Kidney epithelial cell (primary cell): ENCODE measurements around the gene GTSE1. TPM values are rescaled to one million over a fixed set of nuclear protein-coding genes. Genes with fewer than 3 reads are reported as not detected.
"Not testable (repeated sequence)": the region's sequence is repeated elsewhere in the genome, so short reads cannot be mapped to it uniquely, and the experiment has no call there.

Source experiments
- DNase-seq: peaks from one replicate; pipeline ENCODE4 v3.0.0-alpha.2; 2010; ENCODE audit warnings: low read depth
- H3K27me3 ChIP-seq: 2 replicates; pipeline ENCODE4 v1.6.0; 2011; ENCODE audit warnings: low read length; ENCODE audit not compliant: control insufficient read depth, insufficient read depth
- H3K36me3 ChIP-seq: 2 replicates; pipeline ENCODE4 v1.5.1; 2011; ENCODE audit warnings: low read length; ENCODE audit not compliant: control insufficient read depth, insufficient read depth
- H3K4me3 ChIP-seq: 2 replicates; pipeline ENCODE4 v1.5.1; 2011; ENCODE audit warnings: low read depth, mild to moderate bottlenecking, control low read depth, low read length
- CTCF ChIP-seq: IDR thresholded peaks from 2 replicates; pipeline ENCODE4 v1.5.1; 2011; ENCODE audit warnings: mild to moderate bottlenecking, moderate library complexity, low read length, control low read depth, inconsistent platforms; ENCODE audit not compliant: insufficient read depth, poor library complexity, severe bottlenecking
- total RNA-seq: library from RNA; depleted of rRNA; stranded (reverse); fragments of >200 nt; gene quantifications from 2 replicates; pipeline ENCODE4 v1.2.3, GENCODE V29; 2015

GTSE1 gene
- total RNA-seq, 1 donor from 2014 or later = 3.8 TPM

DNA sequence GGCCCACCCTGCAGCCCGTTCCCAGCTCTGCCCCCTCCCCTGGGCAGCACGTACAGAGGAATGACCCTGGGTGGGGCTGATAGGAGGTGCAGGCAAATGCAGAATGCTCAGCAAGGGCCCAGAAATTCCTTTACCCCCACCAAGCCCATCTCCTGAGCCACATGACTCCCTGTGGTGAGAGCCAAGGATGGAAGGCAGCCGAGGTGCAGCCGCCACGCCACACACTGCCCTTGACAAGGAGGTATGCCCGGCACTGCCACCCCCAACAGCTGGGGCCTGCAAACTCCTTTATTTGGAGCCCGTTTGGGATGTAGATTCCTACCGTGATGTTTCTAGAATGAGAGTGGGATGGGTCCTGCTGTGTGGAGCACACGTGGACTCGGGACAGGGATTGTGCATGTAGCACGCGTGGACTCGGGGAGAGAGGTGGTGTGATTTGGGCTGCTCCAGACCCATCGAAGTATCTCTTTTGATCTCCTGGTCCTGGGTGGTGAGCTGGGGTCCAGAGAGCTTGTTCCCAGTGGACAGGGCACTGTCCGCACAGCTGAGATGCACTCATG is 12.9 kb downstream of the GTSE1 start:
- DNase-seq = no peak
- no peaks in the 10 kb centered on the region for H3K36me3 ChIP-seq
- no peak for TF ChIP-seq CTCF
- no peak overlapping the region for H3K4me3 ChIP-seq
- H3K27me3 ChIP-seq = no peaks in the 10 kb centered on the region

- no peak overlapping the region for H3K4me3 ChIP-seq
- no peaks in the 10 kb centered on the region for H3K36me3 ChIP-seq
- no peak for TF ChIP-seq CTCF
- H3K27me3 ChIP-seq = no peaks in the 10 kb centered on the region
- no peak for DNase-seq
Measured at GRCh38 chr22:46312056-46312455, 15.4 kb downstream of the GTSE1 start.

- not testable (repeated sequence) for H3K36me3 ChIP-seq, H3K27me3 ChIP-seq
Measured at GRCh38 chr22:46312848-46313247, 16.2 kb downstream of the GTSE1 start.

DNA sequence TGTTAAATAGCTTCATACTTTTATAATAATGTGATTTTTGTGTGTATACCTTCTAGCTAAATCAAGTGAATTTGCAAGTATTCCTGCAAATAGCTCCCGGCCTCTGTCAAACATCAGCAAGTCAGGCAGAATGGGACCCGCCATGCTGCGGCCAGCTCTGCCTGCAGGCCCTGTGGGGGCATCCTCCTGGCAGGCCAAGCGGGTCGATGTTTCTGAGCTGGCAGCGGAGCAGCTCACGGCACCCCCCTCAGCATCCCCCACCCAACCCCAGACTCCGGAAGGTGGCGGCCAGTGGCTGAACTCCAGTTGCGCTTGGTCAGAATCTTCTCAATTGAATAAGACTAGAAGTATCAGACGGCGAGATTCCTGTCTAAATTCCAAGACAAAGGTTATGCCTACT is 19.3 kb downstream of the GTSE1 start:
- H3K27me3 ChIP-seq = no peaks in the 10 kb centered on the region
- no peak for TF ChIP-seq CTCF
- DNase-seq = no peak
- no peak overlapping the region for H3K4me3 ChIP-seq
- no peaks in the 10 kb centered on the region for H3K36me3 ChIP-seq

More at GRCh38 chr22:46312848-46313247, 16.2 kb downstream of the GTSE1 start:
- H3K4me3 ChIP-seq, DNase-seq: not testable (repeated sequence)

DNA sequence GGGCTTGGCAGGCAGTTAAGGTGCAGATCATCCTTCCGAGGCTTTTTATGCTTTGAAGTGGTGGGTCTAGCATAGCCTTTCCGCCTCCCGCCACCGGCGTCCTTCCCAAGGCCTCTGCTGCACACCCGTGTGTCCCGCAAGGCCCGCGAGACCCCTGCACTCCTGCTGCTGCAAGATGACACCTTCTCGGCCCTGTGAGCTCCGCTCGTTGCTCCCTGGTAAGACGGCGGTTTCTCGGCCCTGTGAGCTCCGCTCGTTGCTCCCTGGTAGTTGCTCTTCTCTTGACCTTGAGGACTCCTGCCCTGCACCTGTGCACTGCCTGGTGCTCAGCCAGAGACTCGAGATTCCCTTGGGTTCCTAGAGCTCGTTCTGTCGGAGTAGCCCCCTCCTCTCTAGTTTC is 21.0 kb downstream of the GTSE1 start:
- no peak for DNase-seq
- peaks cover 1% of the 10 kb centered on the region for H3K36me3 ChIP-seq

DNA sequence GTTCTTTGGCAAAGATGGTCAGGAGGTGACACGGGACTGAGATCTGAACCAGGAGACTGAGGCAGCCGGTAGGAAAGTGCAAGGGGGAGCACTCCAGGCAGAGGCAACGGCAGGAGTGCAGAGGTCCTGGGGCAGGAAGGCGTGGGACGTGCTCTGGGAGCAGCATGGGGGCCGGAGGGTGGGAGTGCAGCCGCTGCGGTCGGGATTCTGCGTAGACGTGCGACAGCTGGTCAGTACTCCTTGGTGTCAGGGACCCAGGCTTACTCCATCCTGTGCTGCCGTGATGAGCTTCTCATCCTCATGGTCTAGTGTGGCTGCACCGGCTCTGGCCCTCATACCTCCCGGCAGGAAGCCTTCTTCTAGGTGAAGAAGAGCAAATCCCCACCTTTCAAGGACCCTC is 21.9 kb downstream of the GTSE1 start:
- no peak for DNase-seq
- no peaks in the 10 kb centered on the region for H3K27me3 ChIP-seq
- H3K4me3 ChIP-seq = no peak overlapping the region
- peaks cover 1% of the 10 kb centered on the region for H3K36me3 ChIP-seq
- no peak for TF ChIP-seq CTCF

More for the DNA sequence above, 21.0 kb downstream of the GTSE1 start:
- no peak for TF ChIP-seq CTCF
- no peak overlapping the region for H3K4me3 ChIP-seq
- H3K27me3 ChIP-seq = no peaks in the 10 kb centered on the region
